Measurements from ENCODE around the gene IQCB1. TPM values are rescaled to one million over a fixed set of nuclear protein-coding genes. Genes with fewer than 3 reads are reported as not detected.
A peak's percentile ranks its signal among the peaks of the same experiment; 100 is the strongest.
"Not testable (repeated sequence)": the region's sequence is repeated elsewhere in the genome, so short reads cannot be mapped to it uniquely, and the experiment has no call there.

IQCB1 gene
- total RNA-seq, 4 donors from 2014 or later = 8.2 to 33.8 (median 23.3) TPM

DNA sequence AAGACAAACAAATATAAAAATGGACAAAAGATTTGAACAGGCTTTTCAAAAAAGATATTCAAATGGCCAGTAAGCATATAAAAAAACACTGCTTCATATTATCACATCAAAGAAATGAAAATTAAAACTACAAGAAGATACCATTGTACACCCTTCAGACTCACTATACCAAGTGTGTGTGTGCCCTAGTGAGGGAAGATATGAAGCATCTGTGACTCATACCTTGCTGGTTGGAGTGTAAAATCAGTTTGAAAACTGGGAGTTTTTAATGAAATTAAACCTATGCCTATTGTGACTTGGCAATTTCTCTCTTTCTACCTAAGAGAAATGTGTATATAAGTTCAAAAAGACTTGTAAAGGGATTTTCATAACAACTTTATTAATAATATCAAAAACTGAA, 35.9 kb upstream of the IQCB1 start:
- Histone ChIP-seq H3K36me3 (no peaks in the 10 kb centered on the region), H3K9me3 (no peaks in the 10 kb centered on the region), H3K27ac (no peak overlapping the region), H3K4me1 (no peaks in the 10 kb centered on the region), H3K4me3 (no peak overlapping the region), H3K27me3 (no peaks in the 10 kb centered on the region)
- no peak for DNase-seq
- intact Hi-C loops (cut with DNase I) = no loop called here
- TF ChIP-seq POLR2A (IDR thresholded peaks at IDR 0.05) = no peak
- TF ChIP-seq, protein P1, sequence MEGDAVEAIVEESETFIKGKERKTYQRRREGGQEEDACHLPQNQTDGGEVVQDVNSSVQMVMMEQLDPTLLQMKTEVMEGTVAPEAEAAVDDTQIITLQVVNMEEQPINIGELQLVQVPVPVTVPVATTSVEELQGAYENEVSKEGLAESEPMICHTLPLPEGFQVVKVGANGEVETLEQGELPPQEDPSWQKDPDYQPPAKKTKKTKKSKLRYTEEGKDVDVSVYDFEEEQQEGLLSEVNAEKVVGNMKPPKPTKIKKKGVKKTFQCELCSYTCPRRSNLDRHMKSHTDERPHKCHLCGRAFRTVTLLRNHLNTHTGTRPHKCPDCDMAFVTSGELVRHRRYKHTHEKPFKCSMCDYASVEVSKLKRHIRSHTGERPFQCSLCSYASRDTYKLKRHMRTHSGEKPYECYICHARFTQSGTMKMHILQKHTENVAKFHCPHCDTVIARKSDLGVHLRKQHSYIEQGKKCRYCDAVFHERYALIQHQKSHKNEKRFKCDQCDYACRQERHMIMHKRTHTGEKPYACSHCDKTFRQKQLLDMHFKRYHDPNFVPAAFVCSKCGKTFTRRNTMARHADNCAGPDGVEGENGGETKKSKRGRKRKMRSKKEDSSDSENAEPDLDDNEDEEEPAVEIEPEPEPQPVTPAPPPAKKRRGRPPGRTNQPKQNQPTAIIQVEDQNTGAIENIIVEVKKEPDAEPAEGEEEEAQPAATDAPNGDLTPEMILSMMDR (IDR thresholded peaks at IDR 0.05) = no peak

DNA sequence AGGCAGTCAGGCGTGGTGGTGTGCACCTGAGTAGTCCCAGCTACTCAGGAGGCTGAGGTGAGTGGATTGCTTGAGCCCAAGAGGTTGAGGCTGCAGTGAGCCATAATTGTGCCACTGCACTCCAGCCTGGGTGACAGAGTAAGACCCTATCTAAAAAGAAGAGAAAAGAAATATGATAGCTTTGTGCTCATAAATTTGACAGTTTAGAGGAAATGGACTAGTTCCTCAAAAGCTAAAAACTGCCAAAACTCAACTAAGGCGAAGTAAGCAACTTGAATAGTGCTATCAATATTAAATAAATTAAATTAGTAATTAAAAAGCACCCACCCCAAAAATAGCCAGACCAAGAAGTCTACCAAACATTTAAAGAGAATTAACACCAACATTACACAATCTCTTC, 34.9 kb upstream of the IQCB1 start:
- H3K27ac ChIP-seq = no peak overlapping the region

DNA sequence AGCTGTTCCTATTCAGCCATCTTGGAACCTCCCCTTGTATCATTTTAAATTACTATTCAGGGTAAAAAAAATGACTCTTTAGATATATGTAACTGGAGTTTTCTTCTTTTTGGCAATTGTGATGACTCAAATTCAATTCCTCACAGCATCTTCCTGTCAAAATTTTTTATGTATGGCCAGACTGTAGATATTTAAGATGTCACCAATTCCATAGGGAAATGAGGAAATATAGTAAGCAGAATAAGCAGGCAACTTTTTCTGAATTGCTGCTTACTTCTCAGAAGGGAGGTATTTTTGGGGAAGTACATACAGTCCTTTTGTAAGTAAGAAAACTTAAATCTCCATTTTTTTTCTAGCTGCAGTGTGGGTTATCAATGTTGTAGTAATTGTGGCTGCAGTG, 28.9 kb upstream of the IQCB1 start:
- intact Hi-C loops (cut with DNase I) = no loop called here
- DNase-seq = no peak

More for the DNA sequence above, 34.9 kb upstream of the IQCB1 start:
- Histone ChIP-seq H3K4me3 (no peak overlapping the region), H3K9me3 (no peaks in the 10 kb centered on the region), H3K4me1 (no peaks in the 10 kb centered on the region), H3K36me3 (no peaks in the 10 kb centered on the region), H3K27me3 (no peaks in the 10 kb centered on the region)
- DNase-seq = no peak
- TF ChIP-seq, protein P1 (IDR thresholded peaks at IDR 0.05) = no peak
- TF ChIP-seq POLR2A (IDR thresholded peaks at IDR 0.05) = no peak
- intact Hi-C loops (cut with DNase I) = no loop called here
- WGBS, 2 donors = 88 to 92% methylated on average over 2 of the region's 2 CpGs

DNA sequence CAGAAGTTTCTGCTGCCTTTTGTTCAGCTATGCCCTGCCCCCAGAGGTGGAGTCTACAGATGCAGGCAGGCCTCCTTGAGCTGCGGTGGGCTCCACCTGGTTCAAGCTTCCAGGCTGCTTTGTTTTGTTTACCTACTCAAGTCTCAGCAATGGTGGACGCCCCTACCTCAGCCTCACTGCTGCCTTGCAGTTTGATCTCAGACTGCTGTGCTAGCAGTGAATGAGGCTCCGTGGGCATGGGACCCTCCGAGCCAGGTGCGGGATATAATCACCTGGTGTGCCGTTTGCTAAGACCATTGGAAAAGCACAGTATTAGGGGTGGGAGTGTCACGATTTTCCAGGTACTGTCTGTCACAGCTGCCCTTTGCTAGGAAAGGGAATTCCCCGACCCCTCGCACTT, 28.4 kb upstream of the IQCB1 start:
- H3K36me3 ChIP-seq; H3K4me3 ChIP-seq; intact Hi-C loops (cut with DNase I); H3K9me3 ChIP-seq; H3K4me1 ChIP-seq; H3K27ac ChIP-seq; H3K27me3 ChIP-seq; DNase-seq: not testable (repeated sequence)
- WGBS, 2 donors = 91 to 92% methylated on average over 6 to 7 of the region's 9 CpGs

More for the DNA sequence above, 28.9 kb upstream of the IQCB1 start:
- Histone ChIP-seq H3K27me3 (no peaks in the 10 kb centered on the region), H3K4me1 (no peaks in the 10 kb centered on the region), H3K27ac (no peak overlapping the region), H3K4me3 (no peak overlapping the region), H3K9me3 (no peaks in the 10 kb centered on the region), H3K36me3 (peaks cover 0 to 7% (median 0%) of the 10 kb centered on the region in 3 donors)
- TF ChIP-seq, protein P1 (IDR thresholded peaks at IDR 0.05) = no peak
- TF ChIP-seq POLR2A (IDR thresholded peaks at IDR 0.05) = no peak

DNA sequence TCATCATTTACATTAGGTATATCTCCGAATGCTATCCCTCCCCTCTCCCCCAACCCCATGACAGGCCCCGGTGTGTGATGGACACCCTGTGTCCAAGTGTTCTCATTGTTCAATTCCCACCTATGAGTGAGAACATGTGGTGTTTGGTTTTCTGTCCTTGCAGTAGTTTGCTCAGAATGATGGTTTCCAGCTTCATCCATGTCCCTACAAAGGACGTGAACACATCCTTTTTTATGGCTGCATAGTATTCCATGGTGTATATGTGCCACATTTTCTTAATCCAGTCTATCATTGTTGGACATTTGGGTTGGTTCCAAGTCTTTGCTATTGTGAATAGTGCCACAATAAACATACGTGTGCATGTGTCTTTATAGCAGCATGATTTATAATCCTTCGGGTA, 22.9 kb upstream of the IQCB1 start:
- intact Hi-C loops (cut with DNase I); H3K27ac ChIP-seq; DNase-seq; H3K9me3 ChIP-seq; H3K4me3 ChIP-seq; H3K36me3 ChIP-seq; H3K4me1 ChIP-seq; H3K27me3 ChIP-seq: not testable (repeated sequence)
- WGBS, 2 donors = 80 to 81% methylated on average over 4 to 5 of the region's 5 CpGs

DNA sequence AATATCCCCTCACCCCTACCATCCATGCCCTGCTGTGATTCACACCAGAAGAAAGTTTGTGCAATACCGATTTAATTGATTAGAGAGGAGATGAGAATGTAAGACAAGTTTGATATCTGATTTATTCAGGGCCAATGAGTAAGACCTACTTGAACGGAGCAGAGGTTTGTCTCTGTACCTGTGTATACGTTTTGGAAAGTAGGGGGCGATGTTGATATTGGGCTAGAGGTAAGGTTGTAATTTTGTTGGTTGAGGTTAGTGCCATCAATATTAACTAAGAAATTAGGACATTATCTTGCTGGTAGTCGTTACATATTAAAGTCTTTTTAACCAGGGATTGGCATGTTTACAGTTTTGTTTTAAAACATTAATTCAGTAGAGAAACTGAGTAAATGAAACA, 20.7 kb upstream of the IQCB1 start:
- H3K27ac ChIP-seq = no peak overlapping the region
- no peak for DNase-seq
- H3K27me3 ChIP-seq = no peaks in the 10 kb centered on the region
- intact Hi-C loops (cut with DNase I) = no loop called here
- TF ChIP-seq POLR2A (IDR thresholded peaks at IDR 0.05) = no peak
- TF ChIP-seq, protein P1 (IDR thresholded peaks at IDR 0.05) = peak in 2 of 6 experiments; percentile 24 to 58
- 35 to 45% methylated on average over 5 of the region's 5 CpGs for WGBS, 2 donors
- H3K36me3 ChIP-seq = peaks cover 0 to 6% (median 0%) of the 10 kb centered on the region in 3 donors
- no peaks in the 10 kb centered on the region for H3K9me3 ChIP-seq
- no peaks in the 10 kb centered on the region for H3K4me1 ChIP-seq
- no peak overlapping the region for H3K4me3 ChIP-seq
